IPS-20b (cell line): ENCODE measurements around the gene NUP188.
"Not testable (repeated sequence)": the region's sequence is repeated elsewhere in the genome, so short reads cannot be mapped to it uniquely, and the experiment has no call there.

Experiments
- H3K27ac ChIP-seq: one replicate; pipeline ENCODE4 v1.5.1; 2013; ENCODE audit warnings: low read length
- H3K27me3 ChIP-seq: 2 replicates; pipeline ENCODE4 v1.6.1; 2013; ENCODE audit warnings: mild to moderate bottlenecking, low read length, inconsistent platforms; ENCODE audit not compliant: insufficient read depth
- H3K36me3 ChIP-seq: 2 replicates; pipeline ENCODE4 v1.6.1; 2013; ENCODE audit warnings: low read depth, mild to moderate bottlenecking, inconsistent platforms, low read length, moderate library complexity; ENCODE audit not compliant: insufficient read depth
- H3K4me1 ChIP-seq: 2 replicates; pipeline ENCODE4 v1.6.1; 2013; ENCODE audit warnings: mild to moderate bottlenecking, control low read depth, inconsistent platforms, low read length, moderate library complexity; ENCODE audit not compliant: insufficient read depth
- H3K4me3 ChIP-seq: 2 replicates; pipeline ENCODE4 v1.5.1; 2013; ENCODE audit warnings: mild to moderate bottlenecking, low read length, inconsistent platforms
- H3K9ac ChIP-seq: 2 replicates; pipeline ENCODE4 v1.6.1; 2013; ENCODE audit warnings: low read depth, mild to moderate bottlenecking, inconsistent platforms, low read length, moderate library complexity
- H3K9me3 ChIP-seq: 2 replicates; pipeline ENCODE4 v1.6.1; 2013; ENCODE audit warnings: mild to moderate bottlenecking, low read depth, low read length, inconsistent platforms; ENCODE audit not compliant: insufficient read depth

NUP188 gene

GRCh38 chr9:129027224-129027684 lies 79.8 kb downstream of the NUP188 start:
- Histone ChIP-seq H3K9me3 (no peaks in the 10 kb centered on the region), H3K4me3 (peak overlapping the region; percentile 75), H3K27me3 (no peaks in the 10 kb centered on the region), H3K27ac (no peak overlapping the region), H3K4me1 (no peaks in the 10 kb centered on the region; the same call in 1 of the 2 replicates), H3K9ac (peak overlapping the region; percentile 76; the same call in 1 of the 2 replicates), H3K36me3 (no peaks in the 10 kb centered on the region)

GRCh38 chr9:129027685-129028191 lies 80.2 kb downstream of the NUP188 start:
- Histone ChIP-seq H3K27ac (no peak overlapping the region), H3K4me1 (no peaks in the 10 kb centered on the region; the same call in 1 of the 2 replicates)

GRCh38 chr9:129028192-129028966 lies 80.9 kb downstream of the NUP188 start, which contains the start of gene SH3GLB2:
TSS of gene SH3GLB2 (minus strand) at chr9:129028331. CDS start at chr9:129028154, 177 bp downstream.
- H3K27ac ChIP-seq, result no peak within 1 kb of the TSS

More at GRCh38 chr9:129027685-129028191, 80.2 kb downstream of the NUP188 start:
- no peaks in the 10 kb centered on the region for H3K9me3 ChIP-seq
- peak overlapping the region; percentile 76; the same call in 1 of the 2 replicates for H3K9ac ChIP-seq
- peak overlapping the region; percentile 75 for H3K4me3 ChIP-seq
- H3K27me3 ChIP-seq, result no peaks in the 10 kb centered on the region
- H3K36me3 ChIP-seq, result no peaks in the 10 kb centered on the region

GRCh38 chr9:129030191-129030590 lies 82.7 kb downstream of the NUP188 start:
- Histone ChIP-seq H3K9me3 (no peaks in the 10 kb centered on the region), H3K4me3 (no peak overlapping the region), H3K27me3 (no peaks in the 10 kb centered on the region), H3K36me3 (no peaks in the 10 kb centered on the region), H3K27ac (no peak overlapping the region), H3K9ac (no peak overlapping the region), H3K4me1 (no peaks in the 10 kb centered on the region)

More at GRCh38 chr9:129028192-129028966, 80.9 kb downstream of the NUP188 start, which contains the start of gene SH3GLB2:
- Histone ChIP-seq H3K4me3 (peak within 1 kb of the TSS; percentile 75), H3K9ac (peak within 1 kb of the TSS; percentile 76; the same call in 1 of the 2 replicates), H3K9me3 (no peaks in the 10 kb centered on the region), H3K36me3 (no peaks in the 10 kb centered on the region), H3K27me3 (no peaks in the 10 kb centered on the region), H3K4me1 (no peaks in the 10 kb centered on the region; the same call in 1 of the 2 replicates)

GRCh38 chr9:129031514-129031913 lies 84.0 kb downstream of the NUP188 start:
- H3K36me3 ChIP-seq, result no peaks in the 10 kb centered on the region
- H3K9me3 ChIP-seq, result no peaks in the 10 kb centered on the region
- no peak overlapping the region for H3K4me3 ChIP-seq
- H3K9ac ChIP-seq, result no peak overlapping the region
- no peak overlapping the region for H3K27ac ChIP-seq
- H3K27me3 ChIP-seq, result no peaks in the 10 kb centered on the region
- no peaks in the 10 kb centered on the region for H3K4me1 ChIP-seq

GRCh38 chr9:129032541-129033159 lies 85.2 kb downstream of the NUP188 start:
- Histone ChIP-seq H3K4me3 (no peak overlapping the region), H3K9ac (no peak overlapping the region), H3K9me3 (no peaks in the 10 kb centered on the region), H3K36me3 (no peaks in the 10 kb centered on the region), H3K27me3 (no peaks in the 10 kb centered on the region), H3K4me1 (peaks cover 5% of the 10 kb centered on the region; the same call in 1 of the 2 replicates), H3K27ac (no peak overlapping the region)

GRCh38 chr9:129033216-129033615 lies 85.7 kb downstream of the NUP188 start:
- Histone ChIP-seq H3K9me3 (no peaks in the 10 kb centered on the region), H3K4me1 (peaks cover 6% of the 10 kb centered on the region; the same call in 1 of the 2 replicates), H3K4me3 (no peak overlapping the region), H3K27me3 (no peaks in the 10 kb centered on the region), H3K36me3 (no peaks in the 10 kb centered on the region), H3K27ac (no peak overlapping the region), H3K9ac (no peak overlapping the region)

GRCh38 chr9:129035838-129036237 lies 88.3 kb downstream of the NUP188 start:
- not testable (repeated sequence) for H3K9ac ChIP-seq, H3K27ac ChIP-seq, H3K27me3 ChIP-seq, H3K9me3 ChIP-seq, H3K36me3 ChIP-seq, H3K4me1 ChIP-seq
- H3K4me3 ChIP-seq, result peak overlapping the region; percentile 52; the same call in 1 of the 2 replicates

GRCh38 chr9:129036241-129036922 lies 88.9 kb downstream of the NUP188 start, which contains the start of gene MIGA2:
TSS of gene MIGA2 (plus strand) at chr9:129036626. CDS start at chr9:129040595, 3,969 bp downstream.
- H3K27me3 ChIP-seq, result no peaks in the 10 kb centered on the region
- peak within 1 kb of the TSS; percentile 88; the same call in 1 of the 2 replicates for H3K9ac ChIP-seq
- peaks cover 5% of the 10 kb centered on the region for H3K36me3 ChIP-seq
- H3K27ac ChIP-seq, result no peak within 1 kb of the TSS
- H3K9me3 ChIP-seq, result no peaks in the 10 kb centered on the region
- peak within 1 kb of the TSS; percentile 88 for H3K4me3 ChIP-seq
- peaks cover 6% of the 10 kb centered on the region; the same call in 1 of the 2 replicates for H3K4me1 ChIP-seq

GRCh38 chr9:129036923-129037766 lies 89.6 kb downstream of the NUP188 start:
- Histone ChIP-seq H3K27ac (no peak overlapping the region), H3K27me3 (no peaks in the 10 kb centered on the region)

More at GRCh38 chr9:129036923-129037766, 89.6 kb downstream of the NUP188 start:
- Histone ChIP-seq H3K4me3 (peak overlapping the region; percentile 88), H3K9ac (peak overlapping the region; percentile 88; the same call in 1 of the 2 replicates), H3K4me1 (peaks cover 6% of the 10 kb centered on the region; the same call in 1 of the 2 replicates), H3K9me3 (no peaks in the 10 kb centered on the region), H3K36me3 (peaks cover 13% of the 10 kb centered on the region)
